Subcutaneous abdominal adipose tissue (tissue), 5 donors: ENCODE results near the gene CYP19A1.

Experiments used
- H3K27ac ChIP-seq: one replicate; pipeline ENCODE4 v1.7.0; 2013; ENCODE audit warnings: low read depth, mild to moderate bottlenecking, inconsistent platforms, low read length, moderate library complexity
- H3K27me3 ChIP-seq, 5 donors: one replicate each; pipeline ENCODE4 v1.7.0; 2013; ENCODE audit warnings: low read length in 5 of 5, inconsistent platforms in 1 of 5; ENCODE audit not compliant: control insufficient read depth in 5 of 5, insufficient read depth in 4 of 5
- H3K36me3 ChIP-seq, 5 donors: one replicate each; pipeline ENCODE4 v1.7.0; 2013; ENCODE audit warnings: low read length in 5 of 5; ENCODE audit not compliant: control insufficient read depth in 5 of 5, insufficient read depth in 5 of 5
- H3K4me1 ChIP-seq, 5 donors: one replicate each; pipeline ENCODE4 v1.7.0; 2013; ENCODE audit warnings: low read length in 5 of 5, mild to moderate bottlenecking in 3 of 5, moderate library complexity in 1 of 5; ENCODE audit not compliant: control insufficient read depth in 5 of 5, insufficient read depth in 5 of 5
- H3K4me3 ChIP-seq, 5 donors: one replicate each; pipeline ENCODE4 v1.7.0; 2013; ENCODE audit warnings: low read length in 5 of 5, low read depth in 1 of 5
- H3K9ac ChIP-seq, 5 donors: one replicate each; pipeline ENCODE4 v1.7.0; 2013; ENCODE audit warnings: low read length in 5 of 5, mild to moderate bottlenecking in 4 of 5, moderate library complexity in 3 of 5
- H3K9me3 ChIP-seq, 5 donors: one replicate each; pipeline ENCODE4 v1.7.0; 2013; ENCODE audit warnings: low read length in 5 of 5; ENCODE audit not compliant: control insufficient read depth in 5 of 5
- donor health status: healthy.
- donor health status: healthy.
- donor health status: healthy.
- donor health status: healthy.
- donor health status: healthy.

The CYP19A1 gene

DNA sequence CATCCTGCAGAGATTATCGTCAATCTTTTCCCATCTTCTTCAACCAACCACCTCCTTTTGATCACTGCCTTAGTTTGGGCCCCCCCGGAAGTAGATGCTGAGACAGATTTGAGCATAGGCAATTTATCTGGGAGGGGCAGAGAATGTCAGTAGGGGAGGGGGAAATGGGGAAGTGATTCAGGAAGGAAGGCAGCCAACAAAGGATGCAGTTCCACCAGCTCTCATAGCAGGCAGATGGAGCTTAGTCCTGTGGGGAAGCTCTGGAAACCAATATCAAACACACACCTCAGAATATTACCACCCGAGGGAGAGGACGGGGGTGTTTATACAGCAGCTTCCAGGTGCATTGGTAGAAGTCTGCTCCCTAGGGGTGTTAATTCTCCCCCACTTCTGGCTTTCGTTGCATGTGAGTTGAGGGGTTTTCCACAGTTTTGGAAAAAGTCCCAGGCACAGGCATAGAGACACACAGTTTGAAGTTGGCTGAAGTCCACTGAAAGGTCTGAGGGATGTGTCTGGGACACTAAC lies 152.2 kb downstream of the CYP19A1 start:
- Histone ChIP-seq H3K9me3 (no peaks in the 10 kb centered on the region), H3K36me3 (no peaks in the 10 kb centered on the region), H3K27me3 (peaks cover 0 to 5% (median 3%) of the 10 kb centered on the region in 5 donors), H3K27ac (no peak overlapping the region), H3K9ac (no peak overlapping the region), H3K4me1 (peaks cover 0 to 11% (median 6%) of the 10 kb centered on the region in 5 donors), H3K4me3 (no peak overlapping the region)

DNA sequence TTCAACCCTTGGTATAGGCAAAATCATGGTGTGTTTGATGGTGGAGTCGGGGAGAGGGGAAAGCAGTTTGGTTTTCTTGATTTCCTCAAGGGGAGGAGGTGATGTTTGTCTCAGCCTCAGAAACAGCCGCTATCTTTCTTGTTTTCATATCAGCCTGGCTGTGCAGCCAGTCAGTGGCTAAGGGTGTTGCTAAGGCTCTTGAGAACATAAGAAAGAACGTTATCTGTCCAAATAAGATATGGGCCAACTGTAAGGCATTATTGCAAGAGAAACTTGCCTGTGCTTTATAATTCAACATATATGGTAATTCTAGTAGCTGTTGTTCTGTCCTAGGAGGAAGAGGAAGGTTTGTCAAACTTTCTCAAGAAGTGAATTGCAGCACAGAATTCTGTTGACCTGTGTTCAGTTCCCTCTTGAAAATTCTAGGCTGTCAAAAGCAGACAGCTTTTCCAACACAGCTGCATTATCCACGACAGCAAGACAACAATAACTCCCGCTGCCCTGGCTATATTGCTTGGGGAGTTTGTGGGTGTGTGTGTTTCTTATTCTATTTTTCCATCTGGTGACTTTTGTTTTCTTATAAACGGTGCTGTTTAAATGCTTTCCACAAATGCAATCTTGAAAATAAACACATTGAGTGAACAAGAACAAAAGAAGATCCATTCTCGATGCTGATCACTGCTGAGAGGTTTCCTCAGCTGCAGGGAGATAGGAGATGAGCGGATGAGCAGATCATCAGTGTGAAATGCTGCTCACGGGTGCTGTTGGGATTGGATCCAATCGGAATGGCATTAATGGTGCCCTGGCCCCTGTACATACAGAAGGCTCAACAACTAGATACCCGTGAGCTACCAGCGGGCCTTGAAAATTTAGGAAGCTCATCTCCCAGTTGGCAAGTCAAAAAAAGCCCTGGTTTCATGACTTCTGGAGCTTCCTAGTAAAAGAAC lies 152.9 kb downstream of the CYP19A1 start:
- H3K9me3 ChIP-seq = no peaks in the 10 kb centered on the region
- no peak overlapping the region for H3K4me3 ChIP-seq
- peaks cover 0 to 5% (median 3%) of the 10 kb centered on the region in 5 donors for H3K27me3 ChIP-seq
- H3K4me1 ChIP-seq = peaks cover 0 to 9% (median 5%) of the 10 kb centered on the region in 5 donors
- H3K36me3 ChIP-seq = no peaks in the 10 kb centered on the region
- no peak overlapping the region for H3K27ac ChIP-seq
- no peak overlapping the region for H3K9ac ChIP-seq

DNA sequence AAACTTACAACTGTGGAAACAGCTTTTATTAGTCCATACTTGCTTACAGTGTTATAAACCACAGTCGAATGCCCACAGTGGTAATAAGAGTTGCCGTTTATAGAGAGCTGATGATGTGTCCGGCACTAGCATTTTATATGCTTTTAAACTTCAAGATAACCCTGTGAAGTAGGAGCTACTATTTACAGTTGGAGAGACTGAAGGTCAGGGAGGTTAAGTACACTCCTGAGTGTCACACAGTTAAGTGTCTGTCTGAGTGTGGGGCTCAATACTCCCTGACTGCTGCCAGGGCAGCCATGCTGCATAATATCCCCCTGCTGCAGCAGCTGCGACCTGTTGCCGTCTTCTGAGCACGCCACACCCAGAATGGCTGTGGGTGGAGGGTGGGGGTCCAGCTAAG lies 153.8 kb downstream of the CYP19A1 start:
- H3K27ac ChIP-seq = no peak overlapping the region
- peaks cover 0 to 7% (median 3%) of the 10 kb centered on the region in 5 donors for H3K4me1 ChIP-seq
- H3K36me3 ChIP-seq = no peaks in the 10 kb centered on the region
- H3K4me3 ChIP-seq = no peak overlapping the region
- peaks cover 0 to 5% (median 3%) of the 10 kb centered on the region in 5 donors for H3K27me3 ChIP-seq
- H3K9me3 ChIP-seq = no peaks in the 10 kb centered on the region
- no peak overlapping the region for H3K9ac ChIP-seq

DNA sequence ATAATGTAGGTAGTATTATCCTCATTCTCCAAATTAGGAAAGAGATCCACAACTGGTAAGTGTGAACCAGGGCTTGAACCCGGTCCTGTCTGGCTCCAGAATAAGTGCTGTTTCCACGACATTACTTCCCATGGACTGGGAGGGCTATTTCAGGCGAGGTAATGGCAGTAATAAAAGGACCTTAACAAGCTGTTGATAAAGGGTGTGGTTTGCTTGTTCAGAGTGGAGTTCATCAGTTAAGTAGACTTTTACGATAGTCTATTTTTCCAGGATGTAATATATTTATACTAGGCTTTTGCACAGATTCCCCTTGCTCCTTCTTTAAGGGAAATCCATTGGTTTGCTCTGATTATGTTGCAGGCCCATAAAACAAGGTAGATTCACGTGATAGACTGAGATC lies 155.3 kb downstream of the CYP19A1 start:
- Histone ChIP-seq H3K9ac (no peak overlapping the region), H3K27me3 (peaks cover 0 to 5% (median 3%) of the 10 kb centered on the region in 5 donors)

DNA sequence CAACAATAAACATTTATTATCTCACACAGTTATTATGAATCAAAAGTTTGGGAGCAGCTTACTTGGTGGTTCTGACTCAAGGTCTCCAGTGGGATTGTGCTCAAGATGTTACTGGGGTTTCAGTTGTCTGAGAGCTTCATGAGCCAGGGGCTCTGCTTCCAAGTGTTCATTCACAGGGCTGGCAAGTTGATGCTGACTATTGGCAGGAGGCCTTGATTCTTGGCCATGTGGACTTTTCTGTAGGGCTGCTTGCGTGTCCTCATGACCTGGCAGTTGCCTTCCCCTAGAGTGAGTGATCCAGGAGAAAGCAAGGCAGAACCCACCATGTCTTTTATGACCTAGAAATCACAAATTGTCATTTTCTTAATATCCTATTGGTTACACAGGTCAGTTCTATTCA lies 156.5 kb downstream of the CYP19A1 start:
- no peaks in the 10 kb centered on the region for H3K9me3 ChIP-seq
- no peak overlapping the region for H3K9ac ChIP-seq
- H3K27me3 ChIP-seq = peaks cover 0 to 4% (median under 1%) of the 10 kb centered on the region in 5 donors
- no peak overlapping the region for H3K27ac ChIP-seq
- H3K36me3 ChIP-seq = no peaks in the 10 kb centered on the region
- H3K4me3 ChIP-seq = no peak overlapping the region
- H3K4me1 ChIP-seq = peaks cover 0 to 6% (median 3%) of the 10 kb centered on the region in 5 donors

More for the DNA sequence above, 155.3 kb downstream of the CYP19A1 start:
- Histone ChIP-seq H3K4me1 (peaks cover 0 to 7% (median 3%) of the 10 kb centered on the region in 5 donors), H3K27ac (no peak overlapping the region), H3K4me3 (no peak overlapping the region), H3K36me3 (no peaks in the 10 kb centered on the region), H3K9me3 (no peaks in the 10 kb centered on the region)

DNA sequence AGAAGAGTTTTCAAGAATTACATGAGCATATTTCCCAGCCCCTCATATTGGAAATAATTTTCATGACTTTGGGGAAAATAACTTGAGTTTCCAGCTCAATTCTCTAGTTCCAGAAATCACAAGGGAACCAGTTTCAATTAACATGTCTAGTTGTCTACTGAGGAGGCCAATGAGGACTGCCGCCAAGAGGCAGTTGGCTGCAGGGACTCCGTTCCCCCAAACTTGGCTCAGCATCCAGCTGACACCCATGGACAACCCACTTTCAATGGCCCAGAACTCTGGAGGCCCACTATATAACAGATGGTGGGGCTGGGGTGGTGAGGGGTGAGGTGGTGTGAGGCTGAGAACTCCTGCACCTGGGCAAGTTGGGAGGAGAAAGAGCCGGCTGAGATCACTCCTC lies 157.2 kb downstream of the CYP19A1 start:
- Histone ChIP-seq H3K36me3 (no peaks in the 10 kb centered on the region), H3K27me3 (peaks cover 0 to 4% (median 0%) of the 10 kb centered on the region in 5 donors), H3K9ac (no peak overlapping the region), H3K9me3 (no peaks in the 10 kb centered on the region), H3K4me3 (no peak overlapping the region), H3K27ac (no peak overlapping the region), H3K4me1 (no peaks in the 10 kb centered on the region)

DNA sequence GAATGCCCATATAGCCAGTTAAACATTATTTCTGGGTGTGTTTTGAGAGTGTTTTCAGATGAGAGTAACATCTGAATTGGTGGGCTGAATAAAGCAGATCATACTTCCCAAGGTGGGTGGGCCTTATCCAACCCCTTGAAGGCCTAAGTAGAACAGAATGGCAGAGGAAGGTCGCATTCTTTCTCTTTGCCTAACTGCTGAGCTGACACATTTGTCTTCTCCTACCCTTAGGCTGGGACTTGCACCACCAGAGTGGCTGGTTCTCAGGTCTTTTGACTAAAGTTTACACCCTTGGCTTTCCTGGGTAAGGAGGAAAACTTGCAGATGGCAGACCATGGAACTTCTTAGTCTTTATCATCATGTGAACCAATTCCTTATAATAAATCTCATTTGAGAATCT lies 157.9 kb downstream of the CYP19A1 start:
- Histone ChIP-seq H3K9me3 (no peaks in the 10 kb centered on the region), H3K27me3 (peaks cover 0 to 4% (median 0%) of the 10 kb centered on the region in 5 donors), H3K36me3 (no peaks in the 10 kb centered on the region), H3K27ac (no peak overlapping the region), H3K4me3 (no peak overlapping the region), H3K9ac (no peak overlapping the region), H3K4me1 (no peaks in the 10 kb centered on the region)

DNA sequence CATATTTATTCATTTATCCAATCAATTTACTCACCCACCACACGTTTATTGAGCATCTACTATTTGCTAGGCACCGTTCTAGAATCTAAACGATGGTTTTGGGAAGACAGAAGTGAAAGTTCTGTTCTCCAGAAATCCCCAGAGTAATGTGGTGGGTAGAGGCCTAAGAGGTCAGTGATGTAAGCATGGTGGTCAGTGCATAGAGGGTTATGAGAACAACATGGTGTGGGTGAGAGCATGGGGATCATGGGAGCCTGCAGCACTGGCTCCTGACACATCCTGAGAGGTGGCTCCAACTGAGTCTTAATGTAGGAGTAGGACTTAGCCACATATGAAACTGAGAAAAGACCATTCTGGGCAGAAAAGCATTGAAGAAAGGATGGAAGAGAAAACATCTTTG lies 158.4 kb downstream of the CYP19A1 start:
- no peaks in the 10 kb centered on the region for H3K36me3 ChIP-seq
- peaks cover 0 to 4% (median 0%) of the 10 kb centered on the region in 5 donors for H3K27me3 ChIP-seq
- H3K9ac ChIP-seq = no peak overlapping the region
- H3K4me3 ChIP-seq = no peak overlapping the region
- H3K27ac ChIP-seq = no peak overlapping the region
- no peaks in the 10 kb centered on the region for H3K4me1 ChIP-seq
- no peaks in the 10 kb centered on the region for H3K9me3 ChIP-seq

DNA sequence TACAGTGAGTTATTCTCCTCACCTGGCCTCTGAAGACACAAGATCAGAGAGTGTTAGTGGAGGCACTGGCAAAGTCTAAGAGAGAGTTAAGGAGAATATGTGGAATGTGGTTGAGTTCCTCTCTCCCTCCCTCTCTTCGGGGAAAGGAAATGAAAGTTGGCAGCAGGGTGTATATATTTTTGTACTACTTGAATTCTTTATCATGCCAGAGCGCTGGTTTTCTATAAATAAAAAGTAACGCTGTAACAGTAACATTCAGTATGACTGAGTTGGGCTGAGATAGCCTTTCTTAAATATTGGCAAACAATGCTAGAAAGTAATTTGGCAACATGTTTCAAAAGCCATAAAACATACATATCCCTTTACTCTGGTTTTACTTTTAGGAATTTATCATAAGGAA lies 166.2 kb downstream of the CYP19A1 start:
- Histone ChIP-seq H3K4me3 (peak overlapping the region in 3 of 5 donors; percentile 2 to 22 (median 6)), H3K9me3 (no peaks in the 10 kb centered on the region), H3K27ac (no peak overlapping the region), H3K36me3 (no peaks in the 10 kb centered on the region), H3K9ac (peak overlapping the region in 1 of 5 donors; percentile 11), H3K27me3 (peaks cover 0 to 7% (median 0%) of the 10 kb centered on the region in 5 donors), H3K4me1 (peaks cover 0 to 8% (median 3%) of the 10 kb centered on the region in 5 donors)

DNA sequence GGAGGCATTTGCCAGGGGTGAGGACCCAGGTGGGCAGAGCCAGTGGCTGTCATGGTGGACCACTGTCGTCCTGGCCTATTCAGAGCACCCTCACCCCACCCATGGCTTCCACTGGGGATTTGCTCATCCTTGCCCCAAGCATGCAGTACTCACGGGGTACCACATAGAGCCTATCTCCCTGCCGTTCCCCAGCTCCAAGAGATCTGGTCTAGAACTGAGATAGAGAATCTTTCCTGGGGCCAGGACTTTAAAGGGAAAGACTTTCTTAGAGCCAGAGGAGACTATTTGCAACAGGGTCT lies 166.8 kb downstream of the CYP19A1 start:
- Histone ChIP-seq H3K27ac (no peak overlapping the region), H3K9me3 (no peaks in the 10 kb centered on the region), H3K9ac (no peak overlapping the region), H3K4me1 (peaks cover 0 to 8% (median 3%) of the 10 kb centered on the region in 5 donors), H3K36me3 (no peaks in the 10 kb centered on the region), H3K4me3 (peak overlapping the region in 1 of 5 donors; percentile 2), H3K27me3 (peaks cover 0 to 7% (median 0%) of the 10 kb centered on the region in 5 donors)
